COR-L47 (cell line): ENCODE results near the gene ORMDL2.
A peak's percentile ranks its signal among the peaks of the same experiment; 100 is the strongest.
"Not testable (repeated sequence)": the region's sequence is repeated elsewhere in the genome, so short reads cannot be mapped to it uniquely, and the experiment has no call there.

ENCODE experiments used
- DNase-seq: peaks from one replicate; lab custom pipeline; 2025; lab: John Stamatoyannopoulos, UW

Gene ORMDL2

GRCh38 chr12:55828357-55828756 is 10.5 kb downstream of the ORMDL2 start:
- no peak for DNase-seq

- DNase-seq = peak; percentile 55
These were observed 12.2 kb downstream of the ORMDL2 start for GRCh38 chr12:55829967-55830600.

- DNase-seq = peak; percentile 52
These were observed 13.0 kb downstream of the ORMDL2 start for GRCh38 chr12:55830601-55831446.

- no peak for DNase-seq
These were observed 13.6 kb downstream of the ORMDL2 start for GRCh38 chr12:55831447-55831815.

- DNase-seq = no peak
These were observed 15.2 kb downstream of the ORMDL2 start for GRCh38 chr12:55833056-55833455.

- DNase-seq = not testable (repeated sequence)
These were observed 16.6 kb downstream of the ORMDL2 start for GRCh38 chr12:55834400-55834799.

- DNase-seq = no peak
These were observed 20.5 kb downstream of the ORMDL2 start for GRCh38 chr12:55838361-55838760.

GRCh38 chr12:55839345-55840140 is 21.7 kb downstream of the ORMDL2 start:
- no peak for DNase-seq

- no peak for DNase-seq
These were observed 22.9 kb downstream of the ORMDL2 start for GRCh38 chr12:55840581-55841351.

GRCh38 chr12:55842681-55843429 is 25.0 kb downstream of the ORMDL2 start, which contains the start of gene MMP19:
Gene MMP19, minus strand, starts transcription at chr12:55842936. Its CDS starts 106 bp downstream, at chr12:55842830.
- DNase-seq = no peak

GRCh38 chr12:55843431-55843830 is 25.6 kb downstream of the ORMDL2 start:
- DNase-seq = no peak

GRCh38 chr12:55844961-55845360 is 27.1 kb downstream of the ORMDL2 start:
- no peak for DNase-seq

GRCh38 chr12:55845361-55845760 is 27.5 kb downstream of the ORMDL2 start:
- DNase-seq = no peak

- DNase-seq = no peak
These were observed 28.1 kb downstream of the ORMDL2 start for GRCh38 chr12:55845785-55846496.

GRCh38 chr12:55847033-55847432 is 29.2 kb downstream of the ORMDL2 start:
- no peak for DNase-seq

- DNase-seq = no peak
These were observed 29.9 kb downstream of the ORMDL2 start for GRCh38 chr12:55847603-55848291.

- DNase-seq = no peak
These were observed 31.9 kb downstream of the ORMDL2 start for GRCh38 chr12:55849616-55850343.

- DNase-seq = no peak
These were observed 32.6 kb downstream of the ORMDL2 start for GRCh38 chr12:55850401-55850800.

GRCh38 chr12:55850893-55851292 is 33.1 kb downstream of the ORMDL2 start:
- DNase-seq = no peak
